Activated CD8-positive, alpha-beta T cell treated with anti-CD3 and anti-CD28 coated beads for 36 hours (primary cell): ENCODE results near the gene SMG6. TPM values are rescaled to one million over a fixed set of nuclear protein-coding genes. Genes with fewer than 3 reads are reported as not detected.

Experiments
- ATAC-seq: fragments of 200-7000 bp; cut with Tn5 transposase; one replicate; pipeline ENCODE4 v1.10.0; 2021; ENCODE audit warnings: mild to moderate bottlenecking, moderate library complexity
- CTCF ChIA-PET: fragments of 350-600 bp; sonication (Branson Sonifier 250); formaldehyde crosslinking; loops from one replicate; lab custom pipeline; 2021; ENCODE audit warnings: antibody characterized with exemption; lab: Charles Lee
- POLR2A ChIA-PET: fragments of 350-600 bp; sonication (Branson Sonifier 250); formaldehyde crosslinking; loops from one replicate; lab custom pipeline; 2021; ENCODE audit warnings: antibody characterized with exemption; lab: Charles Lee
- DNase-seq: peaks from one replicate; pipeline ENCODE4 v3.0.0-alpha.2; 2020
- H3K27ac Mint-ChIP-seq: one replicate; pipeline ENCODE4 v1.8.0; 2021; ENCODE audit warnings: mild to moderate bottlenecking, mixed read lengths
- H3K27me3 Mint-ChIP-seq: one replicate; pipeline ENCODE4 v1.8.0; 2021; ENCODE audit warnings: mixed read lengths
- H3K36me3 Mint-ChIP-seq: one replicate; pipeline ENCODE4 v1.8.0; 2021; ENCODE audit warnings: low read depth, mixed read lengths
- H3K4me1 Mint-ChIP-seq: one replicate; pipeline ENCODE4 v1.8.0; 2021; ENCODE audit warnings: low read depth, mixed read lengths
- H3K4me3 Mint-ChIP-seq: one replicate; pipeline ENCODE4 v1.8.0; 2021; ENCODE audit warnings: mild to moderate bottlenecking, moderate library complexity, mixed read lengths
- H3K9me3 Mint-ChIP-seq: one replicate; pipeline ENCODE4 v1.8.0; 2021; ENCODE audit warnings: mixed read lengths
- intact Hi-C: fragments of 100-400 bp; cut with micrococcal nuclease; formaldehyde crosslinking; loops from one replicate; pipeline ENCODE4 v1.10.0; 2022
- total RNA-seq, 2 experiments: library from RNA; stranded (reverse); gene quantifications; one replicate each; pipeline ENCODE4 v1.2.3, GENCODE V29; 2021
- TF ChIP-seq, protein P1 (sequence below): fragments of 200-600 bp; IDR thresholded peaks from one replicate; pipeline ENCODE4 v1.8.0; 2022; ENCODE audit warnings: antibody characterized with exemption, mild to moderate bottlenecking

The SMG6 gene
- total RNA-seq, 2 experiments from 2014 or later = 39.6 to 40.4 TPM

GRCh38 chr17:2247005-2247404 lies 56.6 kb downstream of the SMG6 start:
- H3K4me1 Mint-ChIP-seq = peaks cover 53% of the 10 kb centered on the region
- no peaks in the 10 kb centered on the region for H3K9me3 Mint-ChIP-seq
- H3K4me3 Mint-ChIP-seq = no peak overlapping the region
- no peak for DNase-seq
- CTCF ChIA-PET = interaction anchor here (3.1 to 11.7 kb wide), 5 partner anchors 18 to 190 kb away, joined by 30 to 239 read pairs (median 96); partner anchors contain the start of gene HIC1
- POLR2A ChIA-PET = interaction anchor here (1.1 to 2.7 kb wide), 2 partner anchors 13 to 190 kb away, joined by 3 to 31 read pairs; partner anchors contain the start of gene HIC1
- TF ChIP-seq, protein P1, sequence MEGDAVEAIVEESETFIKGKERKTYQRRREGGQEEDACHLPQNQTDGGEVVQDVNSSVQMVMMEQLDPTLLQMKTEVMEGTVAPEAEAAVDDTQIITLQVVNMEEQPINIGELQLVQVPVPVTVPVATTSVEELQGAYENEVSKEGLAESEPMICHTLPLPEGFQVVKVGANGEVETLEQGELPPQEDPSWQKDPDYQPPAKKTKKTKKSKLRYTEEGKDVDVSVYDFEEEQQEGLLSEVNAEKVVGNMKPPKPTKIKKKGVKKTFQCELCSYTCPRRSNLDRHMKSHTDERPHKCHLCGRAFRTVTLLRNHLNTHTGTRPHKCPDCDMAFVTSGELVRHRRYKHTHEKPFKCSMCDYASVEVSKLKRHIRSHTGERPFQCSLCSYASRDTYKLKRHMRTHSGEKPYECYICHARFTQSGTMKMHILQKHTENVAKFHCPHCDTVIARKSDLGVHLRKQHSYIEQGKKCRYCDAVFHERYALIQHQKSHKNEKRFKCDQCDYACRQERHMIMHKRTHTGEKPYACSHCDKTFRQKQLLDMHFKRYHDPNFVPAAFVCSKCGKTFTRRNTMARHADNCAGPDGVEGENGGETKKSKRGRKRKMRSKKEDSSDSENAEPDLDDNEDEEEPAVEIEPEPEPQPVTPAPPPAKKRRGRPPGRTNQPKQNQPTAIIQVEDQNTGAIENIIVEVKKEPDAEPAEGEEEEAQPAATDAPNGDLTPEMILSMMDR = no peak
- no peak overlapping the region for H3K27ac Mint-ChIP-seq
- intact Hi-C loops = loop anchor here (10.0 kb wide), 1 partner anchor 52 kb away; no protein-coding TSS in a partner anchor
- no peaks in the 10 kb centered on the region for H3K27me3 Mint-ChIP-seq
- H3K36me3 Mint-ChIP-seq = peaks cover 57% of the 10 kb centered on the region
- no peak for ATAC-seq

GRCh38 chr17:2244545-2245525 lies 58.8 kb downstream of the SMG6 start:
- peak overlapping the region; percentile 60 for H3K27ac Mint-ChIP-seq
- ChIA-PET CTCF (interaction anchor here (0.6 to 11.7 kb wide), 70 partner anchors 9 to 524 kb away, joined by 3 to 239 read pairs (median 6); partner anchors contain the start of genes HIC1, SMG6 and SRR), POLR2A (interaction anchor here (0.7 to 2.7 kb wide), 8 partner anchors 8 to 188 kb away, joined by 3 to 31 read pairs (median 4); partner anchors contain the start of gene HIC1)
- H3K4me1 Mint-ChIP-seq = peaks cover 51% of the 10 kb centered on the region
- DNase-seq = peak; percentile 90
- ATAC-seq = peak; percentile 93
- H3K9me3 Mint-ChIP-seq = no peaks in the 10 kb centered on the region
- H3K36me3 Mint-ChIP-seq = peaks cover 62% of the 10 kb centered on the region
- H3K4me3 Mint-ChIP-seq = no peak overlapping the region
- intact Hi-C loops = loop anchor here (5.0 to 10.0 kb wide), 2 partner anchors 50 to 193 kb away; no protein-coding TSS in a partner anchor
- no peaks in the 10 kb centered on the region for H3K27me3 Mint-ChIP-seq
- TF ChIP-seq, protein P1 = peak; percentile 98

- intact Hi-C loops = loop anchor here (5.0 to 10.0 kb wide), 2 partner anchors 49 to 192 kb away; no protein-coding TSS in a partner anchor
- DNase-seq = no peak
- H3K4me3 Mint-ChIP-seq = no peak overlapping the region
- H3K27me3 Mint-ChIP-seq = no peaks in the 10 kb centered on the region
- peaks cover 54% of the 10 kb centered on the region for H3K36me3 Mint-ChIP-seq
- peaks cover 44% of the 10 kb centered on the region for H3K4me1 Mint-ChIP-seq
- no peak for ATAC-seq
- TF ChIP-seq, protein P1 = no peak
- no peaks in the 10 kb centered on the region for H3K9me3 Mint-ChIP-seq
- ChIA-PET POLR2A (interaction anchor here (1.1 to 1.8 kb wide), 4 partner anchors 9 to 175 kb away, joined by 4 to 8 read pairs (median 6); no protein-coding TSS in a partner anchor), CTCF (interaction anchor here (0.7 to 11.7 kb wide), 36 partner anchors 9 to 362 kb away, joined by 3 to 239 read pairs (median 11); partner anchors contain the start of genes HIC1, SMG6 and SRR)
- H3K27ac Mint-ChIP-seq = no peak overlapping the region
Observed at GRCh38 chr17:2243953-2244352, 59.6 kb downstream of the SMG6 start.

GRCh38 chr17:2241823-2242222 lies 61.8 kb downstream of the SMG6 start:
- DNase-seq = no peak
- Mint-ChIP-seq H3K9me3 (no peaks in the 10 kb centered on the region), H3K4me3 (no peak overlapping the region), H3K27ac (no peak overlapping the region), H3K36me3 (peaks cover 48% of the 10 kb centered on the region), H3K27me3 (no peaks in the 10 kb centered on the region), H3K4me1 (peaks cover 41% of the 10 kb centered on the region)
- intact Hi-C loops = loop anchor here (5.0 to 10.0 kb wide), 2 partner anchors 47 to 190 kb away; no protein-coding TSS in a partner anchor
- POLR2A ChIA-PET = no interaction called here
- TF ChIP-seq, protein P1 = no peak
- no peak for ATAC-seq
- CTCF ChIA-PET = interaction anchor here (1.9 kb wide), 1 partner anchor 183 kb away, joined by 8 read pairs; no protein-coding TSS in a partner anchor
